UCSD-AML1 (cell line): ENCODE data around the gene CYB561A3.

Source experiments
- DNase-seq: peaks from one replicate; lab custom pipeline; 2025; ENCODE audit not compliant: unreplicated experiment; lab: John Stamatoyannopoulos, UW

Gene CYB561A3

GRCh38 chr11:61345954-61346843 is 15.5 kb downstream of the CYB561A3 start:
- peak; percentile 54 for DNase-seq

- DNase-seq = no peak
These were observed 16.5 kb downstream of the CYB561A3 start for GRCh38 chr11:61345170-61345610.

- DNase-seq = no peak
These were observed 17.6 kb downstream of the CYB561A3 start for GRCh38 chr11:61343792-61344745.

GRCh38 chr11:61342207-61342803 is 19.4 kb downstream of the CYB561A3 start:
- DNase-seq = no peak

GRCh38 chr11:61341706-61342105 is 20.0 kb downstream of the CYB561A3 start:
- DNase-seq = no peak

GRCh38 chr11:61340979-61341378 is 20.7 kb downstream of the CYB561A3 start:
- DNase-seq = no peak

- no peak for DNase-seq
These were observed 22.2 kb downstream of the CYB561A3 start for GRCh38 chr11:61339490-61339878.

- DNase-seq = no peak
These were observed 22.7 kb downstream of the CYB561A3 start for GRCh38 chr11:61338783-61339489.

- DNase-seq = no peak
These were observed 23.8 kb downstream of the CYB561A3 start for GRCh38 chr11:61337706-61338470.

GRCh38 chr11:61336171-61336935 is 25.3 kb downstream of the CYB561A3 start:
- DNase-seq = peak; percentile 81

GRCh38 chr11:61335355-61335710 is 26.3 kb downstream of the CYB561A3 start:
- no peak for DNase-seq

GRCh38 chr11:61334434-61335354 is 27.0 kb downstream of the CYB561A3 start:
- DNase-seq = no peak

- no peak for DNase-seq
These were observed 27.9 kb downstream of the CYB561A3 start for GRCh38 chr11:61333550-61334433.

- peak; percentile 97 for DNase-seq
These were observed 28.7 kb downstream of the CYB561A3 start, which contains the start of the genes DDB1 and TKFC for GRCh38 chr11:61332797-61333549. Gene DDB1, minus strand, starts transcription at chr11:61333105. Its CDS starts 137 bp downstream, at chr11:61332968. Gene TKFC, plus strand, starts transcription at chr11:61333228. Its CDS starts 1,501 bp downstream, at chr11:61334729.

GRCh38 chr11:61332281-61332796 is 29.3 kb downstream of the CYB561A3 start:
- DNase-seq = no peak

- DNase-seq = no peak
These were observed 30.0 kb downstream of the CYB561A3 start for GRCh38 chr11:61331651-61332050.
